ENCODE results near the gene PPP1R15B.

DNA sequence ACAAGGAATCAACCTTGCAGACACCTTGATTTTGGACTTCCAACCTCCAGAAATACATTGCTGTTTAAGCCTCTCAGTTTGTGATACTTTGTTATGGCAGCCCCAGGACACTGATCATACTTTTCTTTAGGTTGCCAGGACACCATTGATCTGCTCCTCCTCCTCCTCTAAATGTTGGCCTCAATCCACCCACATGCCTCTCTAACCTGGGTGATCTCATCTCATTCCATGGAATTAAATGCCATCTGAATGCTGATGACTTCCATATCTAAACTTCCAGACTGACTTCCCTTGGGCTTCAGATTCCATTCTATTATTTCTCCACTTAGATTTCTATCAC is 7.4 kb upstream of the PPP1R15B start:
- no peak for TF ChIP-seq CTCF (IDR thresholded peaks at IDR 0.05)
- TF ChIP-seq EZH2 (IDR thresholded peaks at IDR 0.05; ENCODE audit: borderline replicate concordance, insufficient read depth, low read depth, low read length, poor library complexity, severe bottlenecking): no peak
